SKM-1 (cell line): ENCODE results near the gene CHD1L.
"Not testable (repeated sequence)": the region's sequence is repeated elsewhere in the genome, so short reads cannot be mapped to it uniquely, and the experiment has no call there.

Source experiments
- DNase-seq: peaks from one replicate; lab custom pipeline; 2025; ENCODE audit not compliant: unreplicated experiment; lab: John Stamatoyannopoulos, UW

CHD1L gene

DNA sequence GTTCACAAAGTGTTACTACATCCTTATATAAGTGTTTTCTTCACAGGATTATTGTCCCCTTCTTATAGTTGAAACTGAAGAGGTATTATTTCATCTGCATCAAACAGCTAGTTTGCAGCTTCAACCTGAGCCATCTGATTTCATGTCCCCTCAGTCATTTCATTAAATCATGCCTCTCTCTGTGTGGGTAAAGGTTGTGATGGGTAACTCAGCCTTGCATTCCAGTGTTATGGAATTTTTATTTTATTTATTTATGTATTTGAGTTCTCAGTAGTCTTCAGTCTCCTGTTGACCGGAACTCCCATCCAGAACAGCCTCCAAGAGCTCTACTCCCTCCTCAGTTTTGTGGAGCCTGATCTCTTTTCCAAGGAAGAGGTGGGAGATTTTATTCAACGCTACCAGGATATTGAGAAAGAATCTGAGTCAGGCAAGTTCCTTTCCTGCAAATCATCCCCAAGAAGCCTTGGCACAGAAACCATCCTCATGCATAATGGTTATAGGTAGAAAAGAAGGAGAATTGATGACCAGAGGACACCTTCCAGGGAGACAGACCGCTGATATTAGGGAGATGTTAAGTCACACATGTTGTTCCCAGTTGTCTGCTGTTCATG, 21.8 kb downstream of the CHD1L start:
- DNase-seq, result no peak

- DNase-seq, result no peak
Measured at GRCh38 chr1:147266381-147266780, 23.9 kb downstream of the CHD1L start.

DNA sequence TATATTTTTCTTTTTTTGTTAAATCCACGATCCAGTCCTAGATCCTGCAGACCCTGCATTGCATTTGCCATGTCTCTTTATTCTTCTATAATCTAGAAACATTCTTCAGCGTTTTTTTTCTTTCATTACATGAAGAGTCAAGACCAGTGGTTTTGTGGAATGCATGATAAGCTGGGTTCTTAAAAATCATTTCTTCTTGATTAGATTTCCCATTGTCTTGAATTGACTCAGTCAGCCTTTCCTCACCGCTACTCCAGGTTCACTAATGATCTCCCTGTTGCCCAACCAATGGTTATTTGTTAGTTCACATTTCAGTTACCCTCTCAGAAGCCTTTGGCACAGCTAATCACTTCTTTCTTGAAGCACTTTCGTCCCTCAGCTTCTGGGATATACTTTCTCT, 25.2 kb downstream of the CHD1L start:
- DNase-seq, result no peak

DNA sequence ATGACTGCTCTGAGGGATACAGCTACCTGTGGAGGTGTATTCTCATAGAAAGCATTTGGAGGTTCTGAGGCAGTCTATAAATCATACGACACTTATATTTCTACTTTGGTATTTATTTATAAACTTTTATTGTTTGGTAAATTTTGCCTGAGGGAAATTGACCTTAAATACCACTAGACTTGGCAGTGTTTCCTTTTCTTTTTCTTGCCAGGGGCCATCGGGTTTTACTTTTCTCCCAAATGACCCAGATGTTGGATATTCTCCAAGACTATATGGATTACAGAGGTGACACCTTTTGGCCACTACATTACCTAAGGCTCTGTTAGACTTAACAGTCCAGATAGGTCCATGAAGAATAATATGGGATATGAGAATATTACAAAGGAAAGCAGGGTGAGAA, 28.2 kb downstream of the CHD1L start:
- no peak for DNase-seq

GRCh38 chr1:147272042-147272441, 29.6 kb downstream of the CHD1L start:
- no peak for DNase-seq

DNA sequence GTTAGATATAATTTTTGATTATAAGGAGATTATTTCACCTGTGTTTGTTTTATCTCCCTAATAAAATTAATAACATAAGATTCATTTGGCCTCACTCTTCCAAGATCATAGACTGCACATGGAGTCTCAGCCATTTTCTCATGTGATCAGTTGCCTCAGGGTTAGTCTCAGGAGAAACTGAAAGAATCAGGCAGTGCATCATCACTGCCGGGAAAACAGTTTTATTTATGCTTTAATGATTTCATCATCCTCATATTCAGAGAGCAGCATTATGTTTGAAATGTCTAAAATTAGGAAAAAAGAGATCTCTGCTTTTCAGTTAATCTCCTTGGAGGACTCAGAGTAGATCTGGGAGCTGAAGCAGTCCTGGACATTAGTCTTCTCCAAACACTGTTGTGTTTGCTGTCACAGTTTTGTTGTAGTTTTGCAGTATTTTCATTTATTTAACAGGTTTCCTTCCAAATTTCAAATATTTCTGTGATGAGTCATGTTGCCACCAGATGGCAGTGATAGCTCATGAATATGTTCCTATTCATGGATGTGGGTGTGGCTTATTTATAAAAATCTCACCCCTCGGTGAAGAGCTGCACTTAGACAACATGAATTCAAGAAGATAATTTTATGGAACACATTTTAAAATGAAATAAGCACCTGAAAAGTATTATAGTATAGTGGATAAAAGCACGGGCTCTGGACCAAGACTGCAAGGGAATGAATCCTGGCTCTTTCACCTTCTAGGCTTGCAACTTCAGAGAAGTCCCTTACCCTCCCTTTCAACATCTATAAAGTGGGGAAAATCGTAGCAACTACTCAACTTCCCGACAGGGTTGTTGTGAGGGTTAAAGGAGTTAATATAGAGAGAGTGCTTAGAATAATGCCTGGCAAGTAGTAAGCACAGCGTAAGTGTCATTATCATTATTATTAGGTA, 31.2 kb downstream of the CHD1L start:
- DNase-seq, result peak; percentile 66

- no peak for DNase-seq
Measured at GRCh38 chr1:147281950-147282349, 39.5 kb downstream of the CHD1L start.

DNA sequence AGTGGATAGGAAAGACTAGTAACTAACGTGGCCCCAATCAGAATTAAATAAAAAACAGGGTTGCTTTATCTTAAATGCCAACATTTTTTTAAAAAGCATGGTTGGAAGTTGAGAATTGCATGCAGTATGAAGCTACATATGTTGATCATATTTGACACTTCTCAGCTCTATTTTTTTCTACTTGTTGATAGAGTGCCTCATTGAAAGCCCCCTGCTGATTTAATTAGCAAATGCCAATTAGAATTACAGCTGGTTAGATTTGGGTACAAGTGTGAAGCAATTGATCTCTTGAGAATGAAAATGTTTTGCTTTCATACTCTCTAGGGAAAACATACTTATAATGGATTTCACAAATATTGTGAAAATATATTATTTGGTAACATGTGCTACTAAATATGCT, 40.5 kb downstream of the CHD1L start:
- no peak for DNase-seq

DNA sequence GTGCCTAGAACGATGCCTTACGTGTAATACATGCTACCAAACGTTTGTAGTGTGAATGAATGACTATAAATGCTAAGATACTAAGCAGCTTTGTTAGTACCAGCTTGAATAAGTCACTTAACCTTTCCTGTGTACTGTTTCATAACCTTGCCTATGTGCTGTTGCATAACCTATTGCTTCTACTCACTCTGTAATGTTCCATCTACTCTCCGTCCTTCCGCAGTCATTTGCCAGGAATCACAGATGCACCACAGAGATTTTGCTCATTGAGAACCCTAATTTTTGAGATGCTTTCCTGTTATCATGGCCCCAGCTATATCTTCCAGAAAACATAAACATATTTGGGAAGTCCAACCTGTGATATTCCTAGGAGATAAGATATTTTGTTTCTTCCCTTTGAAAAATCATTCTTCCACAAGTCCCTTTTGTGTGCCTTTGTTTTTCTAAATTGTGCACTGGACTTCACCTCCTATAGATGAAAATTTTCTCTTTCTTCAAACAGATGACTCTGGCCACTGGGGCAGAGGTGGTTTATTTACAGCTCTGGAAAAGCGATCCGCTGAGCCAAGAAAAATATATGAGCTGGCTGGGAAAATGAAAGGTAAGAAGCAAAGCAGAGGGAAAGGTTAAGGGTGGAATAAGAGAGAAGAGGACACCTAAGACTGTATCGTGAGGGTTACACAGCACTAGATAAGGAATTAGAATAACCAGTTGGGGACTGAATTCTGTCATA, 44.8 kb downstream of the CHD1L start:
- DNase-seq, result no peak

DNA sequence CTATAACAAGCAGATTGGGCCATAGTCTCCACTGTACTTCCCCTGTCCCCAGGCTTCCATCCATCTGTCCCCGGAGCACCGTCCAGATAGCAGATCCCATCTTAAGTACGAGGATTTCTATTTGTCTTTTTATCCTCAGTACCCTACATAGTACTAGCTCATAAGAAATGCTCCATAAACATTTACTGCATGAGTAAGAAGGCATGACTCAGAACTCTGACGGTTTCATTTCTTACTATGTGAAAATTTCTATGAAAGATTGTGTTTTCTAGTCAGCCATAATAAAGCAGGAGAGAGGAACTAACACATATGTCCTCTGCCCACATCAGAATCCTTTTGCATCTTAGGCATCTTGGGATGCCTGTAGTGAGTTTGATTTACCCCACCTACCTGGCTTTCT, 49.5 kb downstream of the CHD1L start:
- DNase-seq, result no peak

DNA sequence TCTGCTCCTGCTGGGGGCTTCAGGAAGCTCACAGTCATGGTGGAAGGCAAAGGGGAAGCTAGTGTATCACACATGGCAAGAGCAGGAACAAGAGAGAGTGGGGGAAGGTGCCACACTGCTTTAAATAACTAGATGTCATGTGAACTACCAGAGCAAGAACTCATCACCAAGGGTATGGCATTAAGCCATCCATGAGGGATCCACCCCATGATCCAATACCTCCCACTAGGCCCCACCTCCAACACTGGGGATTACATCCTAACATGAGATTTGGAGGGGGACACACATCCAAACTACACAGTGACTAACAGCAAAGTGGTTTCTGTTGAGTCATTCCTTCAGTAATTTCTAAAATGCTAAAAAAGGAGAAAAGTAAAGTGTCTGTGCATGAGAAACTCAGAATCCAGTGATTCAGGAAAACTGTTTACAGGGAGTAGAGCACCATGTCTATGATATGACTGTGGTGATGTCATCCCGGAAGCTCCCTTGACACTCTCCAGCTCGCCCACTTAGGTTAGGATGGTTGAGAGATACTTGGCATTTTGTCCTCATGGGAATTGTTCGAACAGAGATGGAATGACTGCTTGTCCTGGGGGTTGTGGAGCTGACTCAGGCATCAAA, 50.3 kb downstream of the CHD1L start:
- no peak for DNase-seq

GRCh38 chr1:147297438-147297837, 55.0 kb downstream of the CHD1L start:
- no peak for DNase-seq

DNA sequence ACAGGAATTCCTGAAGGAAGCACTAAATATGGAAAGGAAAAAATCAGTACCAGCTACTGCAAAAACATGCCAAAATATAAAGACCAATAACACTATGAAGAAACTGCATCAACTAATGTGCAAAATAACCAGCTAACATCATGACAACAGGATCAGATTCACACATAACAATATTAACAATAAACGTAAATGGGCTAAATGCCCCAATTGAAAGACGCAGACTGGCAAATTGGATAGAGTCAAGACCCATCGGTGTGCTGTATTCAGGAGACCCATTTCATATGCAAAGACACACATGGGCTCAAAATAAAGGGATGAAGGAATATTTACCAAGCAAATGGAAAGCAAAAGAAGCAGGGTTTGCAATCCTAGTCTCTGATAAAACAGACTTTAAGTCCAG, 63.3 kb downstream of the CHD1L start:
- not testable (repeated sequence) for DNase-seq

- DNase-seq, result no peak
Measured at GRCh38 chr1:147316968-147317367, 74.5 kb downstream of the CHD1L start.

- DNase-seq, result not testable (repeated sequence)
Measured at GRCh38 chr1:147326933-147327687, 84.6 kb downstream of the CHD1L start.

DNA sequence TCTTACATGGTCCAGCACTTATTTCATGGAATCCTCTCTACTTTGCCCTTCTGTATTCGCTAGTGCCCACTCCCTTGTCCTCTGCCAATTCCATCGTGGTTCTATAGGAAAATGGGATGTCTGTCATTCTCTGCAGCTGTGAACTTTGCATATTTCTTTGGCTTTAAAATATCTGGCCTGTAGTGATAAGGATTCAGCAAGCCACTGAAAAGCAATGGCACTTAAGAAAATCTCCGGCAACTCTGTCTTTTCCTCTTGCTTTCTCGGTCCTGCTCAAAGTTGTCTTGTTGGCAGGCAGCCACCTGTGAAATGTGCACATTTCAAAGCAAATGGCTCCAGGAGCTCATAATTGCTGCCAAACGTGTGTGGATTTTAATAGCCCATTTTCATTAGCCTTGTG, 91.8 kb downstream of the CHD1L start:
- DNase-seq, result no peak

DNA sequence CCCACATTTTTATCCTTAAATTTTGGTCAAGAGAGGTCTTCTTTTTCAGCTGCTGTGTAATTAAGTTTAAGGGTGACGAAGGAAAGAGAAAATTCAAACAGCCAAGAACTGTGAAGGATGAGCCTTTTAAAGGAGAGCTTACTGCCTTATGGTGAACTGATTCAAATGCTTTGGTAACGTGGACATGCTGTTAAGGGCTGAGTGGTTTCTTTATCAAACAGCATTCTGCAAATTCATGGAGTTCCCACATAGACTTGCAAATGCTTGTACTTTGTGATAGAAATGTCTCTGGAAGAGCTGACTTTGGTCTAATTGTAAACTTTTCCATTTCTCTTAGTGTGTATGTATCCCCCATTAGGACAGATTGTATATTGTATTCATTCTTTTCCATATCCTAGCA, 93.8 kb downstream of the CHD1L start:
- no peak for DNase-seq

- DNase-seq, result no peak
Measured at GRCh38 chr1:147337040-147337630, 94.7 kb downstream of the CHD1L start.

DNA sequence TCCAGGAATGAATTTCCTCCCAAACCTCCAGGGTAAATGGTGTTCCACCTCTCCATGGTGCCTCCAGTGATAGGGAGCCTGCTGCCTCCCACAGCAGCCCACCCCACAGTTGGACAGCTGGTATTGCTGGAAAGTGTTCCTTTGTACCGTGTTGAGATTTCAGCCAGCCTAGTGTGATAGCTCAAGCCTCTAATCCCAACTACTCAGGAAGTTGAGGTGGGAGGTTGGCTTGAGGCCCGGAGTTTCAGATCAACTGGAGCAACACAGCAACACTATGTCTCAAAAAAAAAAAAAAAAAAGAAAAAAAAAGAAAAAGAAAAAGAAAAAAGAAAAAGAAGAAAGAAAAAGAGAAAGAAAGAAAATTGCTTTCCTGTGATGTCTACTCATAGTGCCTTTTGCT, 96.1 kb downstream of the CHD1L start:
- no peak for DNase-seq

- no peak for DNase-seq
Measured at GRCh38 chr1:147341246-147341645, 98.8 kb downstream of the CHD1L start.
